Activated T-helper 2 cell treated with anti-CD3 and anti-CD28 coated beads, Interferon-gamma antibody, Interleukin-2, Interleukin-4, amounts not matched to agents 10 μg/mL and 5 μg/mL and 100 μg/mL, durations not matched to agents 14 hours and 24 hours and 36 hours (primary cell): Measurements from ENCODE around the gene VSTM2L. TPM values are rescaled to one million over a fixed set of nuclear protein-coding genes. Genes with fewer than 3 reads are reported as not detected.

ENCODE experiments used
- DNase-seq: peaks from one replicate; pipeline ENCODE4 v3.0.0; 2021; ENCODE audit warnings: low spot score
- H3K27ac Mint-ChIP-seq: one replicate; pipeline ENCODE4 v1.8.0; 2021; ENCODE audit warnings: mixed read lengths
- H3K27me3 Mint-ChIP-seq: one replicate; pipeline ENCODE4 v1.8.0; 2021; ENCODE audit warnings: low read depth, mixed read lengths
- H3K36me3 Mint-ChIP-seq: one replicate; pipeline ENCODE4 v1.8.0; 2021; ENCODE audit warnings: low read depth, mixed read lengths
- H3K4me1 Mint-ChIP-seq: one replicate; pipeline ENCODE4 v1.8.0; 2021; ENCODE audit warnings: low read depth, mixed read lengths
- H3K4me3 Mint-ChIP-seq: one replicate; pipeline ENCODE4 v1.8.0; 2021; ENCODE audit warnings: low read depth, mild to moderate bottlenecking, moderate library complexity, mixed read lengths
- H3K9me3 Mint-ChIP-seq: one replicate; pipeline ENCODE4 v1.8.0; 2021; ENCODE audit warnings: mixed read lengths
- intact Hi-C: fragments of 100-400 bp; cut with micrococcal nuclease; formaldehyde crosslinking; loops from one replicate; pipeline ENCODE4 v1.15.1; 2023
- total RNA-seq: library from RNA; stranded (reverse); gene quantifications from 2 replicates; pipeline ENCODE4 v1.2.3, GENCODE V29; 2022

VSTM2L gene
- total RNA-seq, 1 donor from 2014 or later = 0.23 TPM

- DNase-seq = no peak
- H3K9me3 Mint-ChIP-seq = no peaks in the 10 kb centered on the region
- H3K27me3 Mint-ChIP-seq = peaks cover 19% of the 10 kb centered on the region
- H3K4me1 Mint-ChIP-seq = peaks cover 5% of the 10 kb centered on the region
- intact Hi-C loops = no loop called here
- H3K27ac Mint-ChIP-seq = no peak overlapping the region
- no peaks in the 10 kb centered on the region for H3K36me3 Mint-ChIP-seq
- no peak overlapping the region for H3K4me3 Mint-ChIP-seq
Measured at GRCh38 chr20:37898233-37899104, 4.5 kb upstream of the VSTM2L start.

GRCh38 chr20:37899105-37900045 lies 3.6 kb upstream of the VSTM2L start:
- intact Hi-C loops = loop anchor here (2.0 to 10.0 kb wide), 3 partner anchors 15 to 335 kb away; no protein-coding TSS in a partner anchor
- peaks cover 27% of the 10 kb centered on the region for H3K27me3 Mint-ChIP-seq
- H3K9me3 Mint-ChIP-seq = no peaks in the 10 kb centered on the region
- H3K4me3 Mint-ChIP-seq = no peak overlapping the region
- DNase-seq = no peak
- peaks cover 10% of the 10 kb centered on the region for H3K4me1 Mint-ChIP-seq
- no peaks in the 10 kb centered on the region for H3K36me3 Mint-ChIP-seq
- H3K27ac Mint-ChIP-seq = no peak overlapping the region

GRCh38 chr20:37901240-37901639 lies 1.7 kb upstream of the VSTM2L start:
- H3K36me3 Mint-ChIP-seq = no peaks in the 10 kb centered on the region
- no peak overlapping the region for H3K27ac Mint-ChIP-seq
- no peak overlapping the region for H3K4me3 Mint-ChIP-seq
- peaks cover 10% of the 10 kb centered on the region for H3K4me1 Mint-ChIP-seq
- no peak for DNase-seq
- intact Hi-C loops = loop anchor here (2.0 to 10.0 kb wide), 3 partner anchors 14 to 336 kb away; no protein-coding TSS in a partner anchor
- H3K27me3 Mint-ChIP-seq = peaks cover 40% of the 10 kb centered on the region
- H3K9me3 Mint-ChIP-seq = no peaks in the 10 kb centered on the region

- Mint-ChIP-seq H3K4me3 (no peak overlapping the region), H3K36me3 (no peaks in the 10 kb centered on the region), H3K27me3 (peaks cover 45% of the 10 kb centered on the region), H3K9me3 (no peaks in the 10 kb centered on the region), H3K4me1 (peaks cover 10% of the 10 kb centered on the region), H3K27ac (no peak overlapping the region)
- DNase-seq = no peak
- intact Hi-C loops = loop anchor here (2.0 to 10.0 kb wide), 3 partner anchors 13 to 337 kb away; no protein-coding TSS in a partner anchor
Measured at GRCh38 chr20:37901654-37902503, 1.0 kb upstream of the VSTM2L start.

GRCh38 chr20:37903317-37904007 lies 535 bp downstream of the VSTM2L start:
- DNase-seq = no peak
- H3K4me3 Mint-ChIP-seq = peak overlapping the region; percentile 70

GRCh38 chr20:37904008-37904642 lies 1.2 kb downstream of the VSTM2L start:
- intact Hi-C loops = loop anchor here (5.0 to 10.0 kb wide), 2 partner anchors 88 to 339 kb away; no protein-coding TSS in a partner anchor
- no peak for DNase-seq
- no peaks in the 10 kb centered on the region for H3K36me3 Mint-ChIP-seq
- no peak overlapping the region for H3K27ac Mint-ChIP-seq
- H3K4me1 Mint-ChIP-seq = peaks cover 7% of the 10 kb centered on the region
- H3K4me3 Mint-ChIP-seq = peak overlapping the region; percentile 70
- no peaks in the 10 kb centered on the region for H3K9me3 Mint-ChIP-seq
- peaks cover 60% of the 10 kb centered on the region for H3K27me3 Mint-ChIP-seq

More at GRCh38 chr20:37903317-37904007, 535 bp downstream of the VSTM2L start:
- Mint-ChIP-seq H3K27ac (no peak overlapping the region), H3K36me3 (no peaks in the 10 kb centered on the region), H3K4me1 (peaks cover 7% of the 10 kb centered on the region), H3K27me3 (peaks cover 53% of the 10 kb centered on the region), H3K9me3 (no peaks in the 10 kb centered on the region)
- intact Hi-C loops = loop anchor here (5.0 to 10.0 kb wide), 2 partner anchors 89 to 339 kb away; no protein-coding TSS in a partner anchor

- no peak for DNase-seq
- H3K36me3 Mint-ChIP-seq = no peaks in the 10 kb centered on the region
- H3K4me3 Mint-ChIP-seq = no peak overlapping the region
- no peaks in the 10 kb centered on the region for H3K9me3 Mint-ChIP-seq
- no peak overlapping the region for H3K27ac Mint-ChIP-seq
- intact Hi-C loops = loop anchor here (5.0 to 10.0 kb wide), 2 partner anchors 87 to 340 kb away; no protein-coding TSS in a partner anchor
- peaks cover 7% of the 10 kb centered on the region for H3K4me1 Mint-ChIP-seq
- H3K27me3 Mint-ChIP-seq = peaks cover 60% of the 10 kb centered on the region
Measured at GRCh38 chr20:37904845-37905373, 2.0 kb downstream of the VSTM2L start.

GRCh38 chr20:37905671-37906613 lies 3.0 kb downstream of the VSTM2L start:
- peaks cover 7% of the 10 kb centered on the region for H3K4me1 Mint-ChIP-seq
- intact Hi-C loops = loop anchor here (10.0 kb wide), 1 partner anchor 341 kb away; no protein-coding TSS in a partner anchor
- peaks cover 61% of the 10 kb centered on the region for H3K27me3 Mint-ChIP-seq
- no peaks in the 10 kb centered on the region for H3K9me3 Mint-ChIP-seq
- DNase-seq = no peak
- no peak overlapping the region for H3K4me3 Mint-ChIP-seq
- no peak overlapping the region for H3K27ac Mint-ChIP-seq
- no peaks in the 10 kb centered on the region for H3K36me3 Mint-ChIP-seq

- Mint-ChIP-seq H3K4me1 (peaks cover 5% of the 10 kb centered on the region), H3K9me3 (no peaks in the 10 kb centered on the region), H3K36me3 (no peaks in the 10 kb centered on the region), H3K27ac (no peak overlapping the region), H3K27me3 (peaks cover 55% of the 10 kb centered on the region), H3K4me3 (no peak overlapping the region)
- intact Hi-C loops = loop anchor here (10.0 kb wide), 1 partner anchor 343 kb away; no protein-coding TSS in a partner anchor
- no peak for DNase-seq
Measured at GRCh38 chr20:37907330-37907676, 4.4 kb downstream of the VSTM2L start.

- Mint-ChIP-seq H3K36me3 (no peaks in the 10 kb centered on the region), H3K4me1 (peaks cover 6% of the 10 kb centered on the region), H3K4me3 (no peak overlapping the region), H3K9me3 (no peaks in the 10 kb centered on the region), H3K27me3 (peaks cover 57% of the 10 kb centered on the region), H3K27ac (no peak overlapping the region)
- DNase-seq = no peak
- intact Hi-C loops = loop anchor here (10.0 kb wide), 1 partner anchor 343 kb away; no protein-coding TSS in a partner anchor
Measured at GRCh38 chr20:37907677-37908401, 4.9 kb downstream of the VSTM2L start.
